K562 (cell line): ENCODE measurements around the gene SGMS1. TPM values are rescaled to one million over a fixed set of nuclear protein-coding genes. Genes with fewer than 3 reads are reported as not detected.

Source experiments
- ATAC-seq: fragments of 200-7000 bp; cut with Tn5 transposase; 3 replicates; pipeline ENCODE4 v1.9.1; 2020; ENCODE audit warnings: moderate library complexity
- BruUV-seq: library from RNA; stranded (reverse); fragments of 400-500 nt; replicated peaks from 2 replicates; lab custom pipeline; 2021; lab: Mats Ljungman, UMichigan
- CTCF ChIA-PET: fragments of 300-600 bp; formaldehyde crosslinking; extraction: SDS; loops from one replicate; lab custom pipeline; 2021; ENCODE audit warnings: low intra/inter-chr PET ratio; lab: Yijun Ruan, JAX
- POLR2A ChIA-PET: fragments of 300-600, 350-650 bp; sonication (Branson Sonifier 250); formaldehyde crosslinking; extraction: SDS; loops from one replicate; lab custom pipeline; 2021; ENCODE audit warnings: antibody characterized with exemption, inconsistent platforms; lab: Yijun Ruan, JAX
- DNase-seq, 4 experiments: peaks; one replicate each; pipeline versions ENCODE4 v3.0.0 to v3.0.0-alpha.2; 2011 to 2018; ENCODE audit warnings: low spot score in 3 of 4, mixed read lengths in 3 of 4; ENCODE audit errors: extremely low read depth in 1 of 4
- FAIRE-seq: peaks from 2 replicates; lab custom pipeline; 2011; peaks lifted over from hg19 to GRCh38; lab: Jason Lieb, UNC
- H2AFZ ChIP-seq: 2 replicates; pipeline ENCODE4 v1.6.0; 2011; ENCODE audit warnings: low read depth, low read length, control low read depth, inconsistent platforms
- H3K27ac ChIP-seq: fragments of 200-600 bp; 3 replicates; pipeline ENCODE4 v1.8.0; 2011; ENCODE audit warnings: low read depth, mild to moderate bottlenecking, control low read depth, inconsistent platforms, low read length, moderate library complexity, mixed read lengths; ENCODE audit errors: extremely low read depth
- H3K27me3 ChIP-seq, 2 experiments: fragments of 300-600 bp in 1 of 2; 2 replicates in 1 of 2; 3 replicates in 1 of 2; pipeline versions ENCODE4 v1.6.0 to v1.8.0; 2011; ENCODE audit warnings: inconsistent platforms in 2 of 2, low read length in 2 of 2, mild to moderate bottlenecking in 1 of 2, mixed read lengths in 1 of 2, moderate library complexity in 1 of 2; ENCODE audit not compliant: control insufficient read depth in 2 of 2, insufficient read depth in 2 of 2
- H3K36me3 ChIP-seq: fragments of 300-600 bp; 3 replicates; pipeline ENCODE4 v1.8.0; 2011; ENCODE audit warnings: mild to moderate bottlenecking, low read length, inconsistent platforms; ENCODE audit not compliant: control insufficient read depth, insufficient read depth
- H3K4me1 ChIP-seq, 2 experiments: fragments of 200-600 bp in 1 of 2; replicated peaks in 1 of 2; 2 replicates in 1 of 2; 3 replicates in 1 of 2; pipeline versions ENCODE4 v1.5.1 to v1.8.0; 2011; ENCODE audit warnings: inconsistent platforms in 2 of 2, low read length in 2 of 2, mild to moderate bottlenecking in 1 of 2, mixed read lengths in 1 of 2, moderate library complexity in 1 of 2; ENCODE audit not compliant: control insufficient read depth in 2 of 2, insufficient read depth in 2 of 2
- H3K4me2 ChIP-seq: 2 replicates; pipeline ENCODE4 v1.6.1; 2011; ENCODE audit warnings: low read length, control low read depth, inconsistent platforms, mixed read lengths; ENCODE audit not compliant: insufficient read depth
- H3K4me3 ChIP-seq: fragments of 200-600 bp; sonication (generic), shearing (Covaris generic); 2 replicates; pipeline ENCODE4 v1.5.1; 2016; ENCODE audit warnings: control low read depth, inconsistent platforms
- H3K79me2 ChIP-seq: fragments of 200-600 bp; 3 replicates; pipeline ENCODE4 v1.8.0; 2011; ENCODE audit warnings: low read length, inconsistent platforms; ENCODE audit not compliant: control insufficient read depth, insufficient read depth
- H3K9ac ChIP-seq, 2 experiments: 2 replicates each; pipeline versions ENCODE4 v1.6.0 to v1.6.1; 2011; ENCODE audit warnings: low read depth in 2 of 2, low read length in 2 of 2, control low read depth in 1 of 2, inconsistent platforms in 1 of 2, mild to moderate bottlenecking in 1 of 2, mixed read lengths in 1 of 2; ENCODE audit not compliant: insufficient read depth in 1 of 2
- H3K9me1 ChIP-seq: one replicate; pipeline ENCODE4 v1.6.0; 2011; ENCODE audit warnings: inconsistent platforms, mild to moderate bottlenecking, low read length, moderate library complexity; ENCODE audit not compliant: control insufficient read depth, insufficient read depth
- H3K9me3 ChIP-seq: replicated peaks from 2 replicates; pipeline ENCODE4 v1.5.1; 2011; ENCODE audit warnings: low read depth, low read length, inconsistent platforms; ENCODE audit not compliant: control insufficient read depth, insufficient read depth
- H4K20me1 ChIP-seq: replicated peaks from 2 replicates; pipeline ENCODE4 v1.6.1; 2011; ENCODE audit warnings: low read length, inconsistent platforms, mixed read lengths; ENCODE audit not compliant: control insufficient read depth, insufficient read depth
- HNRNPK ChIP-seq: fragments of 200-400 bp; formaldehyde crosslinking; IDR thresholded peaks from one replicate; pipeline ENCODE4 v1.6.1; 2018; ENCODE audit warnings: mild to moderate bottlenecking, low read depth, low read length; ENCODE audit not compliant: poor library complexity, severe bottlenecking
- IFI16 ChIP-seq: fragments of 250-450 bp; sonication (Bioruptor Pico); IDR thresholded peaks from 2 replicates; pipeline ENCODE4 v2.1.2; 2022; ENCODE audit warnings: mild to moderate bottlenecking, inconsistent platforms
- MTA3 ChIP-seq: fragments of 450-650 bp; formaldehyde crosslinking; IDR thresholded peaks from 2 replicates; pipeline ENCODE4 v1.6.1; 2017; ENCODE audit warnings: mild to moderate bottlenecking, borderline replicate concordance
- PHB2 ChIP-seq: fragments of 450-650 bp; IDR thresholded peaks from 2 replicates; pipeline ENCODE4 v1.6.1; 2017; ENCODE audit warnings: low read depth
- SETDB1 ChIP-seq: IDR thresholded peaks from one replicate; pipeline ENCODE4 v1.6.1; 2012; ENCODE audit warnings: low read length, control low read depth, inconsistent platforms
- TARDBP ChIP-seq: fragments of 450-650 bp; IDR thresholded peaks from 2 replicates; pipeline ENCODE4 v1.6.1; 2016
- U2AF1 ChIP-seq: fragments of 200-400 bp; formaldehyde crosslinking; optimal IDR thresholded peaks from 2 replicates; pipeline ENCODE3; 2017; ENCODE audit warnings: mild to moderate bottlenecking, low read depth, low read length, moderate library complexity
- WGBS: fragments of 100-300 bp; shearing (Covaris generic); methylation state at CpG from one replicate; pipeline ENCODE4 v1.1.6; 2016; ENCODE audit warnings: low coverage, mixed read lengths; ENCODE audit not compliant: insufficient coverage; ENCODE audit errors: missing lambda C conversion rate; 5-methylcytosine and 5-hydroxymethylcytosine counted together
- in situ Hi-C: fragments of 300-500 bp; cut with MboI; formaldehyde crosslinking; loops from 4 replicates; pipeline ENCODE4 v1.15.0; 2018; ENCODE audit warnings: inconsistent platforms, mixed read lengths
- intact Hi-C: fragments of 100-400 bp; cut with micrococcal nuclease; formaldehyde crosslinking; loops from 2 replicates; pipeline ENCODE4 v1.14.2; 2022
- polyA plus RNA-seq, 8 experiments: library from polyadenylated mRNA; depleted of rRNA in 4 of 8; stranded (reverse) in 5 of 8; unstranded in 3 of 8; fragments of >200 nt; fragmentation: Nextera tagmentation in 2 of 8; fragmentation: Illumina TruSeq in 1 of 8; extraction: Ambion mirVana in 2 of 8; extraction: Trizol in 1 of 8; gene quantifications; 2 replicates each; pipeline versions ENCODE4 v1.2.1 to v1.2.3, GENCODE V29; 2011 to 2014; ENCODE audit warnings: inconsistent platforms in 1 of 8, missing spikeins in 1 of 8
- total RNA-seq, 7 experiments: library from RNA; depleted of rRNA in 6 of 7; stranded (reverse); fragments of >200 nt in 6 of 7; fragmentation: Illumina TruSeq in 2 of 7; extraction: Trizol in 2 of 7; gene quantifications; 2 replicates each; pipeline versions ENCODE4 v1.2.1 to v1.2.3, GENCODE V29; 2011 to 2021; ENCODE audit warnings: low replicate concordance in 1 of 7
- TF ChIP-seq, protein P1 (sequence below): sonication (generic); formaldehyde crosslinking; IDR thresholded peaks from 2 replicates; pipeline ENCODE4 v1.8.1; 2023; ENCODE audit warnings: mild to moderate bottlenecking, missing genetic modification reagents, moderate library complexity
- TF ChIP-seq, protein P2 (sequence below): fragments of 250-450 bp; sonication (Bioruptor Pico); IDR thresholded peaks from 2 replicates; pipeline ENCODE4 v1.5.1; 2021; ENCODE audit warnings: mild to moderate bottlenecking

Gene SGMS1
- total and polyA plus RNA-seq, 9 of the 15 experiments (the other 6 are each of a cell fraction or from before 2014, with no cell fraction given): 22.6 to 232 (median 82.2) TPM

DNA sequence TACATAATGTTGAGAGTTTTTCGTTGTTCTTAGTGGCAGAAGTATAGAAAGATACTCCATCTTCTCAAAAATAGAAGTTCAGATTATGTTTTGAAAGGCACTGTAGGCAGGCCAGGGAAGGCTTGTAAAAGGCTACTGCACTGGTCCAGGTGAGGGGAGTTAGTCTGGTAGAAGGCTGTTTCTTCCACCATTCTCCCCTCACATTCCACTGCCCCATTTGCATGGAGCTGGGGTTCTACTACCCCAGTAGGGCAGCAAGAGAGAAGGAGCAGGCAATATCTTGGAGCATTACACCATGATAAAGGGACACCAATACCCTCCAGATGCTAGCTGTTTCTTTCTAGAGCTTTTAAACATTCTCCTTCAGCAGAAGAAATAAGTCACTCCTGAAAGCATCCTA, 16.5 kb upstream of the SGMS1 start:
- POLR2A ChIA-PET: interaction anchor here (1.0 kb wide), 1 partner anchor 12 kb away, joined by 3 read pairs; no protein-coding TSS in a partner anchor
- Histone ChIP-seq H3K27me3 (no peaks in the 10 kb centered on the region; a peak in 3 of 5 replicates), H3K9me1 (no peaks in the 10 kb centered on the region), H3K9ac (no peak overlapping the region), H2AFZ (no peak overlapping the region), H3K79me2 (no peaks in the 10 kb centered on the region), H3K4me3 (no peak overlapping the region), H3K27ac (no peak overlapping the region), H3K4me1 (peaks cover 0 to 3% of the 10 kb centered on the region in 2 experiments; a peak in 3 of 5 replicates), H4K20me1 (no peaks in the 10 kb centered on the region), H3K4me2 (no peak overlapping the region), H3K9me3 (no peaks in the 10 kb centered on the region), H3K36me3 (no peaks in the 10 kb centered on the region)
- no TSS peak for BruUV-seq
- WGBS: 0% methylated on average over 1 of the region's 1 CpG
- DNase-seq (no peak), ATAC-seq (no peak), FAIRE-seq (no peak)
- CTCF ChIA-PET: no interaction called here
- in situ Hi-C loops (loop anchor here (10.0 kb wide), 1 partner anchor 185 kb away; no protein-coding TSS in a partner anchor), intact Hi-C loops (no loop called here)
- TF ChIP-seq U2AF1 (no peak), PHB2 (no peak), IFI16 (no peak), TARDBP (no peak), HNRNPK (no peak), SETDB1 (no peak), MTA3 (no peak)
- TF ChIP-seq, protein P1, sequence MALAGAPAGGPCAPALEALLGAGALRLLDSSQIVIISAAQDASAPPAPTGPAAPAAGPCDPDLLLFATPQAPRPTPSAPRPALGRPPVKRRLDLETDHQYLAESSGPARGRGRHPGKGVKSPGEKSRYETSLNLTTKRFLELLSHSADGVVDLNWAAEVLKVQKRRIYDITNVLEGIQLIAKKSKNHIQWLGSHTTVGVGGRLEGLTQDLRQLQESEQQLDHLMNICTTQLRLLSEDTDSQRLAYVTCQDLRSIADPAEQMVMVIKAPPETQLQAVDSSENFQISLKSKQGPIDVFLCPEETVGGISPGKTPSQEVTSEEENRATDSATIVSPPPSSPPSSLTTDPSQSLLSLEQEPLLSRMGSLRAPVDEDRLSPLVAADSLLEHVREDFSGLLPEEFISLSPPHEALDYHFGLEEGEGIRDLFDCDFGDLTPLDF: no peak
- TF ChIP-seq, protein P2, sequence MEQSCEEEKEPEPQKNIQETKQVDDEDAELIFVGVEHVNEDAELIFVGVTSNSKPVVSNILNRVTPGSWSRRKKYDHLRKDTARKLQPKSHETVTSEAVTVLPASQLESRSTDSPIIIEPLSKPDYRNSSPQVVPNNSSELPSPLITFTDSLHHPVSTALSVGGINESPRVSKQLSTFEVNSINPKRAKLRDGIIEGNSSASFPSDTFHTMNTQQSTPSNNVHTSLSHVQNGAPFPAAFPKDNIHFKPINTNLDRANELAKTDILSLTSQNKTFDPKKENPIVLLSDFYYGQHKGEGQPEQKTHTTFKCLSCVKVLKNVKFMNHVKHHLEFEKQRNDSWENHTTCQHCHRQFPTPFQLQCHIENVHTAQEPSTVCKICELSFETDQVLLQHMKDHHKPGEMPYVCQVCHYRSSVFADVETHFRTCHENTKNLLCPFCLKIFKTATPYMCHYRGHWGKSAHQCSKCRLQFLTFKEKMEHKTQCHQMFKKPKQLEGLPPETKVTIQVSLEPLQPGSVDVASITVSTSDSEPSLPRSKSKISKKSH (CRISPR knock-in tag): no peak
